ENCODE results near the gene ENKUR. TPM values are rescaled to one million over a fixed set of nuclear protein-coding genes. Genes with fewer than 3 reads are reported as not detected.
"Not testable (repeated sequence)": the region's sequence is repeated elsewhere in the genome, so short reads cannot be mapped to it uniquely, and the experiment has no call there.

The ENKUR gene
- total and polyA plus RNA-seq, 2 experiments from 2014 or later, result 0.44 TPM; not detected in 1

DNA sequence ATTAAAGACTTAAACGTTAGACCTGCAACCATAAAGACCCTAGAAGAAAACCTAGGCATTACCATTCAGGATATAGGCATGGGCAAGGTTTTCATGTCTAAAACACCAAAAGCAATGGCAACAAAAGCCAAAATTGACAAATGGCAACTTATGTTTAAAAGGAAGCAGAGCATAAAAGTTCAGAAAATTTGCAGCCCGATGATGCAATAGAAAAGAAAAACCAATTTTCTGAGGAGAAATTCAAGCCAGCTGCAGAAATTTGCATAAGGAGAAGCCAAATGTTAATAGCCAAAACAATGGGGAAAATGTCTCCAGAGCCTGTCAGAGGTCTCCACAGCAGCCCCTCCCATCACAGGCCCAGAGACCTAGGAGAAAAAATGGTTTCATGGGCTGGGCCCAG is 4.4 kb downstream of the ENKUR start:
- not testable (repeated sequence) for H3K36me3 ChIP-seq (ENCODE audit: insufficient read depth); H3K27me3 Mint-ChIP-seq (ENCODE audit: insufficient read depth, low read depth, poor library complexity); H3K79me2 ChIP-seq (replicated peaks; ENCODE audit: insufficient read depth); H3K27me3 ChIP-seq (ENCODE audit: insufficient read depth); H3K9me2 ChIP-seq (ENCODE audit: insufficient read depth); H3K36me3 Mint-ChIP-seq (ENCODE audit: low read depth); H3F3A ChIP-seq (replicated peaks; ENCODE audit: low read depth); H4K20me1 ChIP-seq (replicated peaks; ENCODE audit: insufficient read depth); H3K27ac ChIP-seq (ENCODE audit: low read depth); DNase-seq (ENCODE audit: low spot score); H3K9me3 Mint-ChIP-seq; H3K4me3 ChIP-seq; H3K4me3 Mint-ChIP-seq; H3K4me1 Mint-ChIP-seq; H3K27ac Mint-ChIP-seq; H3K4me2 ChIP-seq; ATAC-seq; H3K4me1 ChIP-seq (ENCODE audit: insufficient read depth); H2AFZ ChIP-seq

DNA sequence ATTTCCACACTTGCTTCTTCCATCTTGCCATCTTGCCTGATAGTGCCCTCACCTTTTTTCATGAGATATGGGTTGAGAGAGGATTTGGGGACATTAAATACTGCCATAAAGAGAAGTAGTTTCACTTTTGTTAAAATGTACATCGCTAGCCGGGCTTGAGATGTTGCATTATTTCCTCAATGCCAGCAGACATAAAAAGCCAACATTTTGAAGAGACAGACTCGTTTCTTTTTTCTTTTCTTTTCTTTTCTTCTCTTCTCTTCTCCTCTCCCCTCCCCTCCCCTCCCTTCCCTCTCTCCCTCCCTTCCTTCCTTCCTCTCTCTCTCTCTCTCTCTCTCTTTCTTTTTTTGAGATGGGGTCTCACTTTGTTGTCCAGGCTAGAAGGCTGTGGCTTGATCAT is 17.9 kb downstream of the ENKUR start:
- TF ChIP-seq CREB1 (CRISPR knock-in tag; IDR thresholded peaks at IDR 0.05; ENCODE audit: low read depth), result no peak
- no peak overlapping the region for H3K27ac Mint-ChIP-seq
- no peaks in the 10 kb centered on the region; the same call in 1 of the 2 replicates for H3K9me2 ChIP-seq (ENCODE audit: insufficient read depth)
- H3K4me1 ChIP-seq (ENCODE audit: insufficient read depth), result no peaks in the 10 kb centered on the region
- H3K4me2 ChIP-seq, result no peak overlapping the region
- no peaks in the 10 kb centered on the region for H4K20me1 ChIP-seq (replicated peaks; ENCODE audit: insufficient read depth)
- no peaks in the 10 kb centered on the region for H3K4me1 Mint-ChIP-seq
- H3K9me3 Mint-ChIP-seq, result no peaks in the 10 kb centered on the region
- H3K36me3 ChIP-seq (ENCODE audit: insufficient read depth), result no peaks in the 10 kb centered on the region
- H2AFZ ChIP-seq, result no peak overlapping the region
- DNase-seq (ENCODE audit: low spot score) (no peak), ATAC-seq (no peak)
- H3K4me3 ChIP-seq, result no peak overlapping the region
- no peak overlapping the region for H3K27ac ChIP-seq (ENCODE audit: low read depth)
- no peak overlapping the region for H3K4me3 Mint-ChIP-seq
- H3F3A ChIP-seq (replicated peaks; ENCODE audit: low read depth), result no peaks in the 10 kb centered on the region
- peaks cover 2% of the 10 kb centered on the region for H3K27me3 Mint-ChIP-seq (ENCODE audit: insufficient read depth, low read depth, poor library complexity)
- H3K27me3 ChIP-seq (ENCODE audit: insufficient read depth), result no peaks in the 10 kb centered on the region
- H3K36me3 Mint-ChIP-seq (ENCODE audit: low read depth), result no peaks in the 10 kb centered on the region
- no peaks in the 10 kb centered on the region for H3K79me2 ChIP-seq (replicated peaks; ENCODE audit: insufficient read depth)

DNA sequence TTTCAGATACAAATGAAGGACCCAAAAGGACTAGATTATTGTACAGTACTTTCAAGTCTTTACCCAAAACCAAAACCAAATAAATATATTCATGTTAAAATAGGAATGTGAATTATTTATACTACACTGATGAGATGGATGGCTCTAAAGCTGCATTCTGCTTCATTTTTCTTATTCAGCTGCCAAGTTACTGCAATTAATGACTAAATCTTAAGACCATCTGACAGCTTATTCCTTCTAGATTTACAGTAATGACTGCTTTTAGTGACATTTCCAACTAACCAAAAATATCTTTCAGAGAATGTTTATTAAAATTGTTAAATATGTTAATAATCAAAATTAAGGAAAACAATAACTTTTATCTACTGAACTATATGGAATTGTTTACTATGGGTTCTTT is 20.9 kb downstream of the ENKUR start:
- ATAC-seq (no peak), DNase-seq (ENCODE audit: low spot score) (no peak)
- Mint-ChIP-seq H3K27me3 (ENCODE audit: insufficient read depth, low read depth, poor library complexity) (peaks cover 2% of the 10 kb centered on the region), H3K4me3 (no peak overlapping the region), H3K27ac (no peak overlapping the region), H3K9me3 (no peaks in the 10 kb centered on the region), H3K4me1 (no peaks in the 10 kb centered on the region), H3K36me3 (ENCODE audit: low read depth) (no peaks in the 10 kb centered on the region)
- H2AFZ ChIP-seq, result no peak overlapping the region
- no peak overlapping the region for H3K27ac ChIP-seq (ENCODE audit: low read depth)
- no peaks in the 10 kb centered on the region for H3K36me3 ChIP-seq (ENCODE audit: insufficient read depth)
- no peaks in the 10 kb centered on the region for H4K20me1 ChIP-seq (replicated peaks; ENCODE audit: insufficient read depth)
- H3K27me3 ChIP-seq (ENCODE audit: insufficient read depth), result no peaks in the 10 kb centered on the region
- no peak overlapping the region for H3K4me2 ChIP-seq
- H3K9me2 ChIP-seq (ENCODE audit: insufficient read depth), result no peaks in the 10 kb centered on the region; the same call in 1 of the 2 replicates
- H3K4me1 ChIP-seq (ENCODE audit: insufficient read depth), result no peaks in the 10 kb centered on the region
- H3F3A ChIP-seq (replicated peaks; ENCODE audit: low read depth), result no peaks in the 10 kb centered on the region
- H3K79me2 ChIP-seq (replicated peaks; ENCODE audit: insufficient read depth), result no peaks in the 10 kb centered on the region
- H3K4me3 ChIP-seq, result no peak overlapping the region
- TF ChIP-seq, protein P1, sequence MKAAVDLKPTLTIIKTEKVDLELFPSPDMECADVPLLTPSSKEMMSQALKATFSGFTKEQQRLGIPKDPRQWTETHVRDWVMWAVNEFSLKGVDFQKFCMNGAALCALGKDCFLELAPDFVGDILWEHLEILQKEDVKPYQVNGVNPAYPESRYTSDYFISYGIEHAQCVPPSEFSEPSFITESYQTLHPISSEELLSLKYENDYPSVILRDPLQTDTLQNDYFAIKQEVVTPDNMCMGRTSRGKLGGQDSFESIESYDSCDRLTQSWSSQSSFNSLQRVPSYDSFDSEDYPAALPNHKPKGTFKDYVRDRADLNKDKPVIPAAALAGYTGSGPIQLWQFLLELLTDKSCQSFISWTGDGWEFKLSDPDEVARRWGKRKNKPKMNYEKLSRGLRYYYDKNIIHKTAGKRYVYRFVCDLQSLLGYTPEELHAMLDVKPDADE (IDR thresholded peaks at IDR 0.05), result no peak
- TF ChIP-seq STAT1 (IDR thresholded peaks at IDR 0.05; ENCODE audit: unreplicated experiment) (no peak), NANOG (IDR thresholded peaks at IDR 0.05; ENCODE audit: borderline replicate concordance) (no peak), JUNB (IDR thresholded peaks at IDR 0.05; ENCODE audit: unreplicated experiment) (no peak), EZH2phosphoT487 (IDR thresholded peaks at IDR 0.05; ENCODE audit: unreplicated experiment) (no peak), ZNF114 (CRISPR knock-in tag; IDR thresholded peaks at IDR 0.05) (no peak), ZNF331 (CRISPR knock-in tag; IDR thresholded peaks at IDR 0.05; ENCODE audit: low read depth) (no peak), CREB1 (CRISPR knock-in tag; IDR thresholded peaks at IDR 0.05; ENCODE audit: low read depth) (no peak), POLR2AphosphoS5 (IDR thresholded peaks at IDR 0.05; ENCODE audit: low read depth) (no peak)
- TF ChIP-seq, protein P2, sequence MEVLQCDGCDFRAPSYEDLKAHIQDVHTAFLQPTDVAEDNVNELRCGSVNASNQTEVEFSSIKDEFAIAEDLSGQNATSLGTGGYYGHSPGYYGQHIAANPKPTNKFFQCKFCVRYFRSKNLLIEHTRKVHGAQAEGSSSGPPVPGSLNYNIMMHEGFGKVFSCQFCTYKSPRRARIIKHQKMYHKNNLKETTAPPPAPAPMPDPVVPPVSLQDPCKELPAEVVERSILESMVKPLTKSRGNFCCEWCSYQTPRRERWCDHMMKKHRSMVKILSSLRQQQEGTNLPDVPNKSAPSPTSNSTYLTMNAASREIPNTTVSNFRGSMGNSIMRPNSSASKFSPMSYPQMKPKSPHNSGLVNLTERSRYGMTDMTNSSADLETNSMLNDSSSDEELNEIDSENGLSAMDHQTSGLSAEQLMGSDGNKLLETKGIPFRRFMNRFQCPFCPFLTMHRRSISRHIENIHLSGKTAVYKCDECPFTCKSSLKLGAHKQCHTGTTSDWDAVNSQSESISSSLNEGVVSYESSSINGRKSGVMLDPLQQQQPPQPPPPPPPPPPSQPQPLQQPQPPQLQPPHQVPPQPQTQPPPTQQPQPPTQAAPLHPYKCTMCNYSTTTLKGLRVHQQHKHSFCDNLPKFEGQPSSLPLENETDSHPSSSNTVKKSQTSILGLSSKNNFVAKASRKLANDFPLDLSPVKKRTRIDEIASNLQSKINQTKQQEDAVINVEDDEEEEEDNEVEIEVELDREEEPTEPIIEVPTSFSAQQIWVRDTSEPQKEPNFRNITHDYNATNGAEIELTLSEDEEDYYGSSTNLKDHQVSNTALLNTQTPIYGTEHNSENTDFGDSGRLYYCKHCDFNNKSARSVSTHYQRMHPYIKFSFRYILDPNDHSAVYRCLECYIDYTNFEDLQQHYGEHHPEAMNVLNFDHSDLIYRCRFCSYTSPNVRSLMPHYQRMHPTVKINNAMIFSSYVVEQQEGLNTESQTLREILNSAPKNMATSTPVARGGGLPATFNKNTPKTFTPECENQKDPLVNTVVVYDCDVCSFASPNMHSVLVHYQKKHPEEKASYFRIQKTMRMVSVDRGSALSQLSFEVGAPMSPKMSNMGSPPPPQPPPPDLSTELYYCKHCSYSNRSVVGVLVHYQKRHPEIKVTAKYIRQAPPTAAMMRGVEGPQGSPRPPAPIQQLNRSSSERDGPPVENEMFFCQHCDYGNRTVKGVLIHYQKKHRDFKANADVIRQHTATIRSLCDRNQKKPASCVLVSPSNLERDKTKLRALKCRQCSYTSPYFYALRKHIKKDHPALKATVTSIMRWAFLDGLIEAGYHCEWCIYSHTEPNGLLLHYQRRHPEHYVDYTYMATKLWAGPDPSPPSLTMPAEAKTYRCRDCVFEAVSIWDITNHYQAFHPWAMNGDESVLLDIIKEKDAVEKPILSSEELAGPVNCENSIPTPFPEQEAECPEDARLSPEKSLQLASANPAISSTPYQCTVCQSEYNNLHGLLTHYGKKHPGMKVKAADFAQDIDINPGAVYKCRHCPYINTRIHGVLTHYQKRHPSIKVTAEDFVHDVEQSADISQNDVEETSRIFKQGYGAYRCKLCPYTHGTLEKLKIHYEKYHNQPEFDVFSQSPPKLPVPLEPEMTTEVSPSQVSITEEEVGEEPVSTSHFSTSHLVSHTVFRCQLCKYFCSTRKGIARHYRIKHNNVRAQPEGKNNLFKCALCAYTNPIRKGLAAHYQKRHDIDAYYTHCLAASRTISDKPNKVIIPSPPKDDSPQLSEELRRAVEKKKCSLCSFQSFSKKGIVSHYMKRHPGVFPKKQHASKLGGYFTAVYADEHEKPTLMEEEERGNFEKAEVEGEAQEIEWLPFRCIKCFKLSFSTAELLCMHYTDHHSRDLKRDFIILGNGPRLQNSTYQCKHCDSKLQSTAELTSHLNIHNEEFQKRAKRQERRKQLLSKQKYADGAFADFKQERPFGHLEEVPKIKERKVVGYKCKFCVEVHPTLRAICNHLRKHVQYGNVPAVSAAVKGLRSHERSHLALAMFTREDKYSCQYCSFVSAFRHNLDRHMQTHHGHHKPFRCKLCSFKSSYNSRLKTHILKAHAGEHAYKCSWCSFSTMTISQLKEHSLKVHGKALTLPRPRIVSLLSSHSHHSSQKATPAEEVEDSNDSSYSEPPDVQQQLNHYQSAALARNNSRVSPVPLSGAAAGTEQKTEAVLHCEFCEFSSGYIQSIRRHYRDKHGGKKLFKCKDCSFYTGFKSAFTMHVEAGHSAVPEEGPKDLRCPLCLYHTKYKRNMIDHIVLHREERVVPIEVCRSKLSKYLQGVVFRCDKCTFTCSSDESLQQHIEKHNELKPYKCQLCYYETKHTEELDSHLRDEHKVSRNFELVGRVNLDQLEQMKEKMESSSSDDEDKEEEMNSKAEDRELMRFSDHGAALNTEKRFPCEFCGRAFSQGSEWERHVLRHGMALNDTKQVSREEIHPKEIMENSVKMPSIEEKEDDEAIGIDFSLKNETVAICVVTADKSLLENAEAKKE (CRISPR knock-in tag; IDR thresholded peaks at IDR 0.05), result no peak

All from GM23338 (cell line).